Measurements from ENCODE around the gene TYROBP. TPM values are rescaled to one million over a fixed set of nuclear protein-coding genes. Genes with fewer than 3 reads are reported as not detected.
"Not testable (repeated sequence)": the region's sequence is repeated elsewhere in the genome, so short reads cannot be mapped to it uniquely, and the experiment has no call there.

The TYROBP gene
- total RNA-seq, 2 experiments from 2014 or later: not detected

DNA sequence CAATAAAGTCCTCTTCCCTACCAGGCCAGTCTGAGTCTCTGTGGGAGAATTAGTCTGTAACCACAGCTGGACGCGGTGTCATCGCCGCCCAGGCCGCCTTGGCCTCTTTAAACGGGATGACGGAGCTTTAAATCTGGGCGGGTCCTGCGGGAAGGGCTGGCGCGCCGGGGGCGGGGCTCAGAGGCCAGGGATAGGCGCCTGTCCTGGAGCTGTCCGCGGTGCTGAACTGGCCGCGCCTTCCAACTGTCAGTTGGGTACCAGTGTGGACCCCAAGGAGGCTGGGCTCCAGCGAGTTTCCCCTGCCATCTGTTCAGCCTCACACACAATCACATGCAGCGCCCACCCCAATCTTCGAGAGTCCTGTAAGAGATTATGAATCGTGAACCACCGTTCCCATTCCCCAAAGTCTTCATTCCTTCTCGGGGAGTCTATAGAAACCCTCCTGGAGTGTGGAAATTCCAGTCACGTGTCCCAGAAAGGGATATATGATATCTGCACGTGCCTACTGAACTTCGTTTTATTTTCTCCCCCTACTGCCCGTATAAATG, 28.3 kb downstream of the TYROBP start:
- intact Hi-C loops (cut with micrococcal nuclease): no loop called here
- ChIA-PET POLR2A (no interaction called here), CTCF (interaction anchor here (0.6 to 1.5 kb wide), 3 partner anchors 10 to 185 kb away, joined by 3 to 6 read pairs (median 5); no protein-coding TSS in a partner anchor)
- H3K9me3 Mint-ChIP-seq: no peaks in the 10 kb centered on the region
- peak; percentile 90 for DNase-seq
- H3K27ac Mint-ChIP-seq: no peak overlapping the region
- H3K4me3 Mint-ChIP-seq: no peak overlapping the region
- peaks cover 6% of the 10 kb centered on the region for H3K4me1 Mint-ChIP-seq (ENCODE audit: low read depth)
- H3K36me3 Mint-ChIP-seq: no peaks in the 10 kb centered on the region
- peaks cover 16% of the 10 kb centered on the region for H3K27me3 Mint-ChIP-seq

GRCh38 chr19:35879068-35879467, 29.0 kb downstream of the TYROBP start:
- ChIA-PET CTCF (interaction anchor here (0.6 to 1.5 kb wide), 3 partner anchors 10 to 185 kb away, joined by 3 to 6 read pairs (median 5); no protein-coding TSS in a partner anchor), POLR2A (no interaction called here)
- Mint-ChIP-seq H3K27ac (no peak overlapping the region), H3K4me1 (ENCODE audit: low read depth) (peaks cover 6% of the 10 kb centered on the region), H3K9me3 (no peaks in the 10 kb centered on the region), H3K4me3 (no peak overlapping the region), H3K27me3 (peaks cover 16% of the 10 kb centered on the region), H3K36me3 (no peaks in the 10 kb centered on the region)
- DNase-seq: no peak
- intact Hi-C loops (cut with micrococcal nuclease): no loop called here

DNA sequence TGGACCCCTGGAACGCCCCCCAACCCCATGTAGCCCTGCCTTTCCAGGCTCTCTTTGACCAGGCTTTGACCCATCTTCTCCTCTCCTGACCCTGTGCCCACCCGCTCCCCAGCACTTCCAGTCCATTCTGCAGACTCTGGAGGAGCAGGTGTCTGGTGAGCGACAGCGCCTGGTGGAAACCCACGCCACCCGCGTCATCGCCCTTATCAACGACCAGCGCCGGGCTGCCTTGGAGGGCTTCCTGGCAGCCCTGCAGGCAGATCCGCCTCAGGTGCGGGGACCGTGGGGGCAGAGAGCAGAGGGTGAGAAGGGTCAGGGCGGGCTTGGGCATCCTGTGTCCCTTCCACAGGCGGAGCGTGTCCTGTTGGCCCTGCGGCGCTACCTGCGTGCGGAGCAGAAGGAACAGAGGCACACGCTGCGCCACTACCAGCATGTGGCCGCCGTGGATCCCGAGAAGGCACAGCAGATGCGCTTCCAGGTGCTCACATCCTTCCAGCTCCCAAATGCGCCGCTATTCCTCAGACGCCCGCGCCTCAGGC, 33.6 kb downstream of the TYROBP start:
- intact Hi-C loops (cut with micrococcal nuclease): no loop called here
- CTCF ChIA-PET: interaction anchor here (0.5 kb wide), 1 partner anchor 180 kb away, joined by 4 read pairs; no protein-coding TSS in a partner anchor
- Mint-ChIP-seq H3K27ac (no peak overlapping the region), H3K4me1 (ENCODE audit: low read depth) (peaks cover 10% of the 10 kb centered on the region), H3K9me3 (no peaks in the 10 kb centered on the region), H3K36me3 (no peaks in the 10 kb centered on the region), H3K4me3 (no peak overlapping the region), H3K27me3 (peaks cover 28% of the 10 kb centered on the region)
- DNase-seq: no peak
- POLR2A ChIA-PET: interaction anchor here (0.6 kb wide), 1 partner anchor 203 kb away, joined by 3 read pairs; no protein-coding TSS in a partner anchor

- Mint-ChIP-seq H3K36me3 (no peaks in the 10 kb centered on the region), H3K4me1 (ENCODE audit: low read depth) (peaks cover 14% of the 10 kb centered on the region), H3K27ac (no peak overlapping the region), H3K9me3 (no peaks in the 10 kb centered on the region), H3K27me3 (peaks cover 30% of the 10 kb centered on the region), H3K4me3 (no peak overlapping the region)
- intact Hi-C loops (cut with micrococcal nuclease): no loop called here
- no peak for DNase-seq
- ChIA-PET CTCF (no interaction called here), POLR2A (no interaction called here)
Observed at GRCh38 chr19:35872180-35872579, 35.9 kb downstream of the TYROBP start.

DNA sequence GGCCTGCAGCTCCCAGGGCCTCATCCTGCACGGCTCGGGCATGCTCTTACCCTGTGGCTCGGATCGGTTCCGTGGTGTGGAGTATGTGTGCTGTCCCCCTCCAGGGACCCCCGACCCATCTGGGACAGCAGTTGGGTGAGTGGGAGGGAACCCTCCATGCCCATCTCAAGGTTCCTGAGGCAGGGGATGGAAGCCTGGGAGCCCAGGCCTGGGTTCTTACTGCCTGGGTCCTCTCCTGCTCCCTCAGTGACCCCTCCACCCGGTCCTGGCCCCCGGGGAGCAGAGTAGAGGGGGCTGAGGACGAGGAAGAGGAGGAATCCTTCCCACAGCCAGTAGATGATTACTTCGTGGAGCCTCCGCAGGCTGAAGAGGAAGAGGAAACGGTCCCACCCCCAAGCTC, 36.5 kb downstream of the TYROBP start:
- intact Hi-C loops (cut with micrococcal nuclease): no loop called here
- Mint-ChIP-seq H3K27me3 (peaks cover 31% of the 10 kb centered on the region), H3K36me3 (no peaks in the 10 kb centered on the region), H3K9me3 (no peaks in the 10 kb centered on the region), H3K27ac (no peak overlapping the region), H3K4me1 (ENCODE audit: low read depth) (peaks cover 14% of the 10 kb centered on the region), H3K4me3 (no peak overlapping the region)
- no peak for DNase-seq
- ChIA-PET POLR2A (no interaction called here), CTCF (no interaction called here)

DNA sequence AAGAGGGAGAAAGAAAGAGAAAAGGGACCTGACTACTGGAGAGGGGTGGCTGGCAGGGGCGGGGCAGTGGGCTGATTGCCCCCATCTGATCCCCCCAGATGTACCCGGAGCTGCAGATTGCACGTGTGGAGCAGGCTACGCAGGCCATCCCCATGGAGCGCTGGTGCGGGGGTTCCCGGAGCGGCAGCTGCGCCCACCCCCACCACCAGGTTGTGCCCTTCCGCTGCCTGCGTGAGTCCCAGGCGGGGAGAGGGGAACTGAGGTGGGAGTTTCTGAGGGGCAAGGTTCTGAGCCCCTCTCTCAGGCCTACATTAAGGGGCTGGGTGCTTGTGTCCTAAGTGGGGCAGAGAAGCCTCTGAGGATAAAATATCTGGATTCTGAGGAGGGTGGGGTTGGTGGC, 37.3 kb downstream of the TYROBP start:
- Mint-ChIP-seq H3K4me3 (no peak overlapping the region), H3K27me3 (peaks cover 33% of the 10 kb centered on the region), H3K27ac (no peak overlapping the region), H3K9me3 (no peaks in the 10 kb centered on the region), H3K4me1 (ENCODE audit: low read depth) (peaks cover 14% of the 10 kb centered on the region), H3K36me3 (no peaks in the 10 kb centered on the region)
- intact Hi-C loops (cut with micrococcal nuclease): no loop called here
- DNase-seq: no peak
- ChIA-PET CTCF (no interaction called here), POLR2A (interaction anchor here (0.9 kb wide), 1 partner anchor 130 kb away, joined by 3 read pairs; no protein-coding TSS in a partner anchor)

- POLR2A ChIA-PET: interaction anchor here (0.9 kb wide), 1 partner anchor 130 kb away, joined by 3 read pairs; no protein-coding TSS in a partner anchor
- Mint-ChIP-seq H3K4me1 (ENCODE audit: low read depth) (peaks cover 14% of the 10 kb centered on the region), H3K27me3 (peaks cover 38% of the 10 kb centered on the region), H3K4me3 (peak overlapping the region; percentile 64)
- H3K9me3 Mint-ChIP-seq; intact Hi-C loops (cut with micrococcal nuclease); DNase-seq; H3K27ac Mint-ChIP-seq; H3K36me3 Mint-ChIP-seq: not testable (repeated sequence)
- CTCF ChIA-PET: interaction anchor here (0.6 to 1.2 kb wide), 2 partner anchors 61 to 167 kb away, joined by 3 to 6 read pairs; no protein-coding TSS in a partner anchor
Observed at GRCh38 chr19:35870124-35870736, 37.9 kb downstream of the TYROBP start.

GRCh38 chr19:35869327-35870123, 38.6 kb downstream of the TYROBP start:
- H3K27ac Mint-ChIP-seq: no peak overlapping the region
- H3K27me3 Mint-ChIP-seq: peaks cover 38% of the 10 kb centered on the region
- POLR2A ChIA-PET: interaction anchor here (0.9 kb wide), 2 partner anchors 107 to 129 kb away, joined by 3 to 4 read pairs; no protein-coding TSS in a partner anchor

GRCh38 chr19:35868823-35869326, 39.2 kb downstream of the TYROBP start:
- POLR2A ChIA-PET: interaction anchor here (0.9 kb wide), 1 partner anchor 106 kb away, joined by 4 read pairs; no protein-coding TSS in a partner anchor

More at GRCh38 chr19:35869327-35870123, 38.6 kb downstream of the TYROBP start:
- intact Hi-C loops (cut with micrococcal nuclease): loop anchor here (5.0 kb wide), 1 partner anchor 177 kb away; no protein-coding TSS in a partner anchor
- Mint-ChIP-seq H3K4me3 (peak overlapping the region; percentile 64), H3K36me3 (no peaks in the 10 kb centered on the region), H3K4me1 (ENCODE audit: low read depth) (peaks cover 14% of the 10 kb centered on the region), H3K9me3 (no peaks in the 10 kb centered on the region)
- DNase-seq: peak; percentile 91
- CTCF ChIA-PET: interaction anchor here (0.6 to 1.2 kb wide), 4 partner anchors 10 to 168 kb away, joined by 3 to 6 read pairs (median 3); no protein-coding TSS in a partner anchor

DNA sequence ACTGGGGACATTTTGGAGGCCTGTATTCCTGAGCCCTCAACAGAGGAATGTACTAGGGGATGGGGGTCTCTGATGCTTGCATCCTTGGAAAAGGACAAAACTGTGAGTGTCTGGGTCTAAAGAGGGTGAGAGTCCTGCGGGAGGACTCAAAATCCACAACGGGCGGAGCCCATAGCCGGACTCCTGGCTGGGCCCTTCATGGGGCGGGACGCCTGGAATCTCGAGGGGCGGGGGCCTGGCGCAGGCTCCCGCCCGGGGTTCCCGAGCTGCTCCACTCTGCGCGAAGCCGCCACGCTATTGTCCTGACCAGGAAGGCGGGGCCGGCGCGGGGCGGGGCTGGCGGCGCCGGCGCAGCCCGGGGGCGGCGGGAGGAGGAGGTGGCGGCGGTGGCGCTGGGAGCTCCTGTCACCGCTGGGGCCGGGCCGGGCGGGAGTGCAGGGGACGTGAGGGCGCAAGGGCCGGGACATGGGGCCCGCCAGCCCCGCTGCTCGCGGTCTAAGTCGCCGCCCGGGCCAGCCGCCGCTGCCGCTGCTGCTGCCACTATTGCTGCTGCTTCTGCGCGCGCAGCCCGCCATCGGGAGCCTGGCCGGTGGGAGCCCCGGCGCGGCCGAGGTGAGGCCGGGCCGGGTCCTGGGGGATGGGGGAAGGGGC, 39.8 kb downstream of the TYROBP start, which contains the start of gene APLP1:
Gene APLP1, plus strand, starts transcription at position 403 of the 651 bp plus-strand sequence. Its CDS starts 63 bp downstream, at position 466.
- Mint-ChIP-seq H3K36me3 (no peaks in the 10 kb centered on the region), H3K4me1 (ENCODE audit: low read depth) (peaks cover 14% of the 10 kb centered on the region), H3K4me3 (peak within 1 kb of the TSS; percentile 43), H3K27ac (no peak within 1 kb of the TSS), H3K27me3 (peaks cover 38% of the 10 kb centered on the region), H3K9me3 (no peaks in the 10 kb centered on the region)
- POLR2A ChIA-PET: no interaction called here
- intact Hi-C loops (cut with micrococcal nuclease): loop anchor here (5.0 kb wide), 1 partner anchor 176 kb away; no protein-coding TSS in a partner anchor
- DNase-seq: peak; percentile 79
- CTCF ChIA-PET: interaction anchor here (1.0 to 1.3 kb wide), 2 partner anchors 16 to 63 kb away, joined by 3 to 4 read pairs; no protein-coding TSS in a partner anchor

More at GRCh38 chr19:35868823-35869326, 39.2 kb downstream of the TYROBP start:
- Mint-ChIP-seq H3K4me1 (ENCODE audit: low read depth) (peaks cover 14% of the 10 kb centered on the region), H3K9me3 (no peaks in the 10 kb centered on the region), H3K27me3 (peaks cover 38% of the 10 kb centered on the region), H3K36me3 (no peaks in the 10 kb centered on the region), H3K4me3 (peak overlapping the region; percentile 43), H3K27ac (no peak overlapping the region)
- DNase-seq: no peak
- CTCF ChIA-PET: interaction anchor here (1.0 to 1.3 kb wide), 3 partner anchors 15 to 62 kb away, joined by 3 to 6 read pairs (median 4); no protein-coding TSS in a partner anchor
- intact Hi-C loops (cut with micrococcal nuclease): loop anchor here (5.0 kb wide), 1 partner anchor 177 kb away; no protein-coding TSS in a partner anchor

DNA sequence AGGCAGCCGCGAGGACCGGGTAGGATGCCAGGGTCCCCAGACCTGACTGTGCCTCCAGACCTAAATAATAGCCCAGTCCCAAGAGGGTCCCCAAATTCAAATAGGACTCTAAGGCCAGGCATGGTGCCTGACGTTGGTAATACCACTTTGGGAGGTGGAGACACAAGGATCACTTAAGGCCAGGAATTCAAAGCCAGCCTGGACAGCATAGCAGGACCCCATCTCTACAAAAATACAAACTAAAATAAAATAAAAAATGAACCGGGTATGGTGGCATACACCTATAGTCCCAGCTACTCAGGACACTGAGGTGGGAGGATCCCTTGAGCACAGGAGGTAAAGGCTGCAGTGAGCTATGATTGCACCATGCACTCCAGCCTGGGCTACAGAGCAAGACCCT, 45.1 kb downstream of the TYROBP start:
- Mint-ChIP-seq H3K27me3 (peaks cover 50% of the 10 kb centered on the region), H3K9me3 (no peaks in the 10 kb centered on the region), H3K4me3 (no peak overlapping the region), H3K27ac (no peak overlapping the region), H3K4me1 (ENCODE audit: low read depth) (peaks cover 4% of the 10 kb centered on the region), H3K36me3 (no peaks in the 10 kb centered on the region)
- ChIA-PET POLR2A (interaction anchor here (0.6 kb wide), 1 partner anchor 43 kb away, joined by 3 read pairs; no protein-coding TSS in a partner anchor), CTCF (no interaction called here)
- DNase-seq: no peak
- intact Hi-C loops (cut with micrococcal nuclease): no loop called here
